ENCODE data around the gene FOXN3.

DNA sequence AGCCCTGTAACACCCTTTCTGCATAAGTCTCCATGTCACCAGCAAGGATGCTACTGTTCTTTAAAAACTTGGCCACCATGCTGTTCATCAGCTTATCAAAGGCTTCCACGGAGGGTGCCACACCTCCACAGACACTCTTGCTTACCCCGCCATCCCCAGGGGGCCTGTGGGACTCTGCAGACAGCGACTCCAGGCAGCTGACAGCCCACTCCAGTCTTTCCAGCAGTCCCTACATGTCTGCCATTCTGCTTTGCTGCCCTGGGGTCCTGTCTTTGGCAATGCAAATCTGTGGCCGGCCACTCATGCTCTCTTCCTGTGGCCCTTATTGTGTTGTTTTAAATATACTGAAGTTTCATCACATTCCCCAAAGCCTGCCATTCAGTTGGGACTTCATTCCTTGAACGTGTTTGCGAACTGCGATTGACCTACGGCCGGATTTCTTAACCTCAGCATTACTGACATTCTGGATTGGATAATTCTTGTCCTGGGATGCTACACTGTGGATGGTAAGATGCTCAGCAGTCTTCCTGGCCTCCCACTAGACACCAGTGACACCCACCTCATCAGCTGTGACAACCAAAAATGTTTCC lies 125.6 kb downstream of the FOXN3 start:
- TF ChIP-seq, protein P1, sequence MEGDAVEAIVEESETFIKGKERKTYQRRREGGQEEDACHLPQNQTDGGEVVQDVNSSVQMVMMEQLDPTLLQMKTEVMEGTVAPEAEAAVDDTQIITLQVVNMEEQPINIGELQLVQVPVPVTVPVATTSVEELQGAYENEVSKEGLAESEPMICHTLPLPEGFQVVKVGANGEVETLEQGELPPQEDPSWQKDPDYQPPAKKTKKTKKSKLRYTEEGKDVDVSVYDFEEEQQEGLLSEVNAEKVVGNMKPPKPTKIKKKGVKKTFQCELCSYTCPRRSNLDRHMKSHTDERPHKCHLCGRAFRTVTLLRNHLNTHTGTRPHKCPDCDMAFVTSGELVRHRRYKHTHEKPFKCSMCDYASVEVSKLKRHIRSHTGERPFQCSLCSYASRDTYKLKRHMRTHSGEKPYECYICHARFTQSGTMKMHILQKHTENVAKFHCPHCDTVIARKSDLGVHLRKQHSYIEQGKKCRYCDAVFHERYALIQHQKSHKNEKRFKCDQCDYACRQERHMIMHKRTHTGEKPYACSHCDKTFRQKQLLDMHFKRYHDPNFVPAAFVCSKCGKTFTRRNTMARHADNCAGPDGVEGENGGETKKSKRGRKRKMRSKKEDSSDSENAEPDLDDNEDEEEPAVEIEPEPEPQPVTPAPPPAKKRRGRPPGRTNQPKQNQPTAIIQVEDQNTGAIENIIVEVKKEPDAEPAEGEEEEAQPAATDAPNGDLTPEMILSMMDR (IDR thresholded peaks at IDR 0.05): no peak
- no peak for TF ChIP-seq POLR2AphosphoS5 (IDR thresholded peaks at IDR 0.05)

Measured in transverse colon (tissue), 4 donors.